GDM1 (cell line): ENCODE measurements around the gene EPN1.
"Not testable (repeated sequence)": the region's sequence is repeated elsewhere in the genome, so short reads cannot be mapped to it uniquely, and the experiment has no call there.

ENCODE experiments used
- DNase-seq: peaks from one replicate; lab custom pipeline; 2025; lab: John Stamatoyannopoulos, UW

The EPN1 gene

DNA sequence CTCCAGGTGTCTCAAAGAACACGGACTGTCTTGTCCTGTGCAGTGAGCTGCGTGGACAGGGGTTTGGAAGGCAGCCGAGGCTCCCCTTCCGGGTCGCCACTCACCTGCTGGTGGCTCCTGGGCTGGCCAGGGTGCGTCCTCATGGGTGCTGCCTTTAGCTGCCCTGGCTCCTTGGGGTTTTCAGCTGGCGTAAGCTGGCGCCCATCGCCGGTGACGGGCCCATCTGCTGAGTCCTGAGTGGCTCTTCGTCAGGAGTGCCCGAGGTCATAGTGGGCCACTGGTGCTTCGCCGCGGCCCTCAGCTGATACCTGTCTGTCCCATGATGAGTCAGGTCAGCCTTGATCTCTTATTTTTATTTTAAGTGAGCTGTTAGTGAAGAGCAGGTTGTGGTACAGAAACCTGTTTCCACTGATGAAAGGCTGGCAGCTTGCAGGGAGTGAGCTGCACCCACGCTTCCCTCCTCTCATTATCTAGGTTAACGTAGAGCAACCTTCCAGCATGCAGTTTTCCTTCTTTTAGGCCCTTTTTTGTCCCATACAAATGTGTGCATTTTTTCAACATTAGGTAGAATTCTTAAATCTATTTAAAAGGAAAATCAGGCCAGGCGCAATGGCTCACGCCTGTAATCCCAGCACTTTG lies 18.4 kb downstream of the EPN1 start:
- no peak for DNase-seq

DNA sequence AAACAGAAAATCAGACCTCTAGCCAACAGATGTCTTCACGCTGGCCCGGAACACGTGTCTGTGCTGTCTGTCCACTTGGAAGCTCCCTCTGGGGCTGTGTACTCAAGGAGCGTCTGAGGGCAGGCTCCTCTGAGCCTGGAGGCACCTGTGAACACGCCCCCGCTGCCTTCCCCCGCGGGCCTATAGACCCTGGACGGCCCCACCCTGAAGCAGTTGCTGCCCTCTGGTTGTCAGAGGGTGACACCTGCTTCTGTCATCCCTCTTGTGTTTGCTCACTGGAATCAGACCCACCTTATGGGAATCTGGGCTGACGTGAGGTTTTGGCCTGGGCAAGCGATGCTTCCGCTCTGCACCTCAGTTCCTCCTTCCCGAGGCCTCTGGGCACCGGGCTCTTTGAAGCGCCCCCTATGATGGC lies 19.2 kb downstream of the EPN1 start:
- DNase-seq: no peak

DNA sequence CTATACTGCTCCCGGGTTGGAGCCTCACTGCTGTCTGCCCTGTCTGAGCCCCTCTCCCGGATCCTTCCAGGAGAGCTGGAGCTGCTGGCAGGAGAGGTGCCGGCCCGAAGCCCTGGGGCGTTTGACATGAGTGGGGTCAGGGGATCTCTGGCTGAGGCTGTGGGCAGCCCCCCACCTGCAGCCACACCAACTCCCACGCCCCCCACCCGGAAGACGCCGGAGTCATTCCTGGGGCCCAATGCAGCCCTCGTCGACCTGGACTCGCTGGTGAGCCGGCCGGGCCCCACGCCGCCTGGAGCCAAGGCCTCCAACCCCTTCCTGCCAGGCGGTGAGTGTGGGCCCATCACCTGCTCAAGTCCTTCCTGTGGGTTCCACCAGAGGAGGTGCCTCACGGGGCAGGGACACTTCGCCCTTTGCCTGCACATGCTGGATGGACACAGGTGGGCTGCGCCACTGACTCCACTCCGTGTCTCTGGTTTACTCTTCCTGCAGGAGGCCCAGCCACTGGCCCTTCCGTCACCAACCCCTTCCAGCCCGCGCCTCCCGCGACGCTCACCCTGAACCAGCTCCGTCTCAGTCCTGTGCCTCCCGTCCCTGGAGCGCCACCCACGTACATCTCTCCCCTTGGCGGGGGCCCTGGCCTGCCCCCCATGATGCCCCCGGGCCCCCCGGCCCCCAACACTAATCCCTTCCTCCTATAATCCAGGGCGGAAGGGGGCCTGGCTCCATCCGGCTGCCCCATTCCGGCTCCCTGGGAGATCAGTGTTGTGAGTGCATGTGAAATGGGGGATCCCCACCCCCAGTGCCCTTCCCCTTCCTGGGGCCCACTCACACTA lies 19.8 kb downstream of the EPN1 start:
- DNase-seq: no peak

DNA sequence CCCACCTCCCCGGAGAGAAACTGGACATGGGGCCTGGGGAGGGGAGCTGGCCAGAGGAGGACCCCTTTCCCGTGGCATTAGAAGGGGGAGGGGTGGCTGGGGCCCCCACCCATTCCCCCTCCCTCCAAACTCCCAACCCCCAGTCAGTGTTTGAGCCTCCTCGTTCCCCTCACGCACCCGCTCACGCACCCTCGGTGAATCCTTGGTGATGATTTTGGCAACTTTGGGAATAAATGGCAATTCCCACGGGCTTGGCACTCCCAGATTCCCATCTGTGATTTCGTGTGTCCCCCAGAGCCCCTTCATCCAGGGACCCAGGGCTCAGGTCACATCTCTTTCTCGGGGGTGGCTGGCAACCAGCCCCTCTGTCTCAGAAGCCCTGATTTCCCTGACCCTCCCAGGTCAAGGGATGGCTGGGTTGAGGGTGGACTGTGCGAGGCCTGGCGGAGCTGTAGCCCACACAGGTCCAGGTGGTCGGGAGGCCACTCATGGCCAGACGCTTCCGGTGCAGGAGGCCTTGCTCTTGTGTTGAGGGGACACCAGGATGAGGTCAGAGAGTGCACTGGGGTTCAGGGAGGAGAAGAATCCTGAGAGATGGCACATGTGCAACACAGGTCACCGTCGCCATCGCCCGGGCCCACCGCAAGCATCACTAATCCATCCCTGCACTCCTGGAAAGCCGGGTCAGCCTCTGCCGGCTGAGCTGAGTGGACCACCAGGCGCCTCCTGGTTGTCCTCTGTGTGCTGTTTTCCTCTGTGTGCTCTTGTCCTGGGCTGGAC lies 20.7 kb downstream of the EPN1 start:
- DNase-seq: no peak

DNA sequence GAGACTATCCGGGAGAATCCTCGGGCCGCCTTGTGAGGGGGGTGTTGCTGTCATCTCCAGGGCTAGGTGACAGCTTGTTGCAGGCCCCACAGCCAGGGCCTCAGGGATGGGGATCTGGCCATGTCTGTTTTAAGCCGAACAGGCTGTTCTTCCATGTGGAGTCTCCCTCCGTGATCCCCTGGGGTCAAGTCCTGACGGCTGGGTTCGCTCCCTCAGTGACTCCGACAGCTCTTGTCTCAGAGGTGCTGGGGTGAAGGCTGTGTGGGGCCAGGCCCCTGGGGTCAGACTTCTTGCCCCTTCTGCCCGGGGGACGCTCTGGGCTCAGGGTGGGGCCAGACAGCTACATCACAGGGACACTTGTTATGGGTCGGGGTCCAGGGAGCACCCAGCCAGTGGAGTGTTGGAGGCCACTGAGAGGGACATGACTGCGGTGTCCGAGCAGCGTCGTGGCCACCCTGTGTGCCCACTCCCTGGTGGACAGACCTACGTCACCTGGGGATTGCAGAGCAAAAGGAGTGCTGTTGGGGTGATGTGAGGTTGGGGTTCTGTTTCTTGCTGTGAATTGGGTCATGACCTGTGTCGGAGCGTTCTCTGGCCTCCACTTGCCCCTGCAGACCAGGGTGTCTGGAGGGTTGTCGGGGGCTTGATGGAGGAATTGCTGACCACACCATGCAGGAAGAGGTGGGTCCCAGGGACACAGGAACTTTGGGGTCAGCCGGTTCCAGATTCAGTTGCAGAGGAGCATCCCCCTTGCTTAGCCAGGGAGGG lies 21.5 kb downstream of the EPN1 start:
- DNase-seq: no peak

DNA sequence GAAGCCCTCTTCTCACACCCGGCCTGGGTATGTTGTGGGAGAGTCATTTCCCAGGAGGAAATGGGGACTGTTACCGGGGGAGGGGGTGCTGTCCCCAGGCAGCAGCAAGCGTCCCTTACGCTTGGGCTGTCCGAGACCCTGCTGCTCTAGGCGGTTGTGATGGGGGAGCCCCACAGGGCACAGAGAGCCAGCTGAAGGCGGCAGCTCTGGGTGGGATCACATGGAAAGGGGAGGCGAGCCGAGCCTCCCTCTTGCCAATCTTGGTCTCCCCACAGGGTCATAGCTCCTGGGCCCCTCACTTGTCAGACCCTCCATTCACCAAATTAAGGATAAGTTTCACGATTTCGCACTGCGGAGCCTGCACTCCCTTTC lies 22.0 kb downstream of the EPN1 start:
- DNase-seq: no peak

DNA sequence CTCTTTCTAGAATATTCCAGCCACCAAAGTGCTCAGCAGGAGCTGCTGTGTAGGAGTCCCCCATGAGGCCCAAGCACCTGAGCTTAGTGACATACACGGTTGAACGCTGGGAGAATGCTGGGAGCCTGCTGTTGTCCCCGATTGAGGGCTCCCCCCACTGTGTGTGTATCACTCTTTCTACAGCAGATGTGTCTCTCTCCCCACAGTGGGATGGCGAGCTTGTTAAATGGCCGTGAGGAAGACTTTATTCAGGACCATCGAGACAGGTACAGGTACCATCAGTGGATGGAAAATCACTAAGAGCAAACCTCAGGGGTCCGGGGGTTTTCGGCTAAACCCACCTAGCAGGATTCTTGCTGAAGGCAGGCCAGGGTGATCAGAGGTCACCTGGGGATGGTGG lies 22.7 kb downstream of the EPN1 start:
- no peak for DNase-seq

DNA sequence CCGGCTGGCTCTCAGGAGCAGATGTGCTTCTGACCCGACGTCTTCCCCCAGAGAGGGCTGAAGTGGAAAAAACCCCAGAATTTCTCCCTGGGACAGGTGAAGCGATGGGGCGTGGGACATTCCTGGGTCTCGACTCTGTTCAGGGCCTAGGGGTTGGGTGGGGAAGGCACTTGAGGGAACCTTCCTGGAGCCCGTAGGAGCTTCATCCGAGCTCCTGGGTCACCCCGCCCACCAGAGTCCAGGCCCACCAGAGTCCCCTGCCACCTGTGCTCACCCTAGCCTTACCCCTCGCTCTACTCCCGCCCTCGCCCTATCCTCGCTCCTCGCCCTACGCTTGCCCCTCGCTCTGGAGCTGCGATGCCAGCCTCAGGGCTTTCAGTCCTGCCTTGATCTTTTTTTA lies 23.2 kb downstream of the EPN1 start:
- DNase-seq: no peak

DNA sequence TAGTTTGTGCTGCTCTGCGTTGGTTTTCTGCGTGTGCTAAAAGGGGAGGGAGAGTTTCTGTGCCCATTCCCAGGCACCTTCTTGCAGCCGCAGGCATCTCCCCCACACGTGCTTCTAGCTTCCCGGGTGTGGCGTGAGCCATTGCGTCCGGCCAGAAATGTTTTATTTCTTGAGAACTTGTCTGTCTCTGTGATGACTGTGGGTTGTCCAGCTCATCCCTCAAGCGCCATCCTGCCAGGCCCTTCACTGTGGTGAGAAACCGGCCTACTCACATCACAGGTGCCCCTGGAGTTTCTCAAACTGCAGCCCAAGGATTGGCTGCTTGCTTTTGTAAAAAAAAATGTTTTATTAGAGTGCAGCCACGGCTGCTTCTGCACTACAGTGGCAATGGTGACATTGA lies 24.2 kb downstream of the EPN1 start:
- no peak for DNase-seq

DNA sequence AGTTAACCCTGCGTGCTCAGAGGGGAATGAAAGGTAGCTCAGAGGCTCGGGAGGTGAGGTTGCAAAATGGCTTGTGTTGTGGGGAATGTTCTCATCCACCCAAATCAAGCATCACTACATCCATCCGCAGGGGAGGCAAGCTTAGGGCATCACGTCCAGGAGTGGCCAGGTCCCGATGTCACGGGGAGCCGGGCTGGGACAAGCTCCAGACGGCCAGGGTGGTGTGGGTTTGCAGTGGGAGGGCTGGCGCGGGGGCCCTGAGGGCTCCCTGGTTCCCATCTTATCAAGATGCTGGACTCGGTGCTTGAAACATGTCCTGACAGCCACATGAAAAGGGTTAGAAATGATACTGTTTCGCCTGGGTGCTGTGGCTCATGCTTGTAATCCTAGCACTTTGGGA lies 25.8 kb downstream of the EPN1 start:
- no peak for DNase-seq

DNA sequence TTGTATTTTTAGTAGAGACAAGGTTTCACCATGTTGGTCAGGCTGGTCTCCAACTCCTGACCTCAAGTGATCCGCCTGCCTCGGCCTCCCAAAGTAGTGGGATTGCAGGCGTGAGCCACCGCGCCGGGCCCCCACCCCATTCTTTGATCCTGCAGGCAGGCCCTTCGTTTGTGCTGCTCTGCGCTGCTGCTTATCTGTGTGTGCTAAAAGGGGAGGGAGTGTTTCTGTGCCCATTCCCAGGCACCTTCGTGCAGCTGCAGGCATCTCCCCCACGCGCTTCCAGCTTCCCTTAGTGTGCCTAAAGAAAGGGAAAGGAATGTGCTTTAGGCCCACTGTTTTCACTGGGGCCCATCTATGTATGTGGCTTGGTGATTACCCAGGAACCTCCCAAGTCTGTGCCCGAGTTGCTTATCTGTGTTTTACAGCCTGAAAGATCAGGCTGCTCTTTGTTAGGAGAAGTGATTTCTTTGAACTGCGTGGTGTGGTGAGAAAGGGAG lies 27.2 kb downstream of the EPN1 start:
- no peak for DNase-seq

DNA sequence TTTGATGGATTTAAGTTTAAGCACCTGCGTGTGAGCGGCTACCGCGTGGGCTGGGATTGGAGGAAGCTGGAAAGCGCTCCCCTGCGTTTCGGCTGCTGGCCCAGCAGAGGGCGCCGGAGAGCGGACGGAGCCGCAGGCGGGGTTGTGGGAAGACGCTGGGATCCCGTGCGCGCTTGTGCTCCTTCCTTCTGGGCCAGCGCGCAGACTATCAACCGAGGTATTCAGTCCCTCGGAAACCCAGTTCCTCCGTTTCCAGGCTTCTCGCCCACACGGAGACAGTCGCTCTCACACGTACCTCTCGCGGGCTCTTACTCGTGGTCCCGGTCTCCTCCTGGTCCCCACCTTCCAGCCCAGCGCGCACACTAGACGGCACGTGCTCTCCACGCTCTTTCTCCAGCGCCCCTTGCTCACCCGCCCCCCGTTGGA lies 28.8 kb downstream of the EPN1 start:
- DNase-seq: no peak

DNA sequence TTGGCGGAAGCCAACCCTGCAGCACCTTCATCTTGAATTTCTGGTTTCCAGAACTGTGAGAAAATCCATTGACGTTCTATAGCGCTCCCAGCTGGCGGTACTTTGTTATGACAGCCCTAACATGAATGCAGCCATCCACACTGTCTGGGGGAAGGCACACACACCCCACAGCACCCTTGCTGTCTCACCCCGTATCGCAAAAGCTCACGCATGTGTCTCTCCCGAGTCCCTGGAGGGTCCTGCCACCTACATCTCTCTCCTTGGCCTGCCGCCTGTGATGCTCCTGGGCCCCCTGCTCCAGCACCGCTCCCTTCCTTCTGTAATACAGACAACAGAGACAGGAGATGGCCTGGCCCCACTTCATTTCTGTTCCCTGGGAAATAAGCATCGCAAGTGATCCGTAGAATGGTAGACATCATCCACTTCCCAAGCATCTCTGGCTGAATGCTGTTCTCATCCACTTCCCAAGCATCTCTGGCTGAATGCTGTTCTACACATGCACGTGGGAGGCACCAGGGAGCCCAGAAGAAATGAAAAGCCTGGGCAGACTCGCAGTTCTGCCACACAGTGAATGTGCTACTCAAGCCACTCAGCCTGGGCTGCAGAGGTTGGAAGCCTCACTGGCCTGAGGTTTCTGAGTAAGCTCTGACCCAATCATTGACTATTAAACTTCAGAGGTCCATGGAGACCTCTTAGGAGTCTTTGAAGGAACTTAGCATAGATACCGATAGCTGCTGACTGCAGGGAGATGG lies 29.6 kb downstream of the EPN1 start:
- DNase-seq: no peak

DNA sequence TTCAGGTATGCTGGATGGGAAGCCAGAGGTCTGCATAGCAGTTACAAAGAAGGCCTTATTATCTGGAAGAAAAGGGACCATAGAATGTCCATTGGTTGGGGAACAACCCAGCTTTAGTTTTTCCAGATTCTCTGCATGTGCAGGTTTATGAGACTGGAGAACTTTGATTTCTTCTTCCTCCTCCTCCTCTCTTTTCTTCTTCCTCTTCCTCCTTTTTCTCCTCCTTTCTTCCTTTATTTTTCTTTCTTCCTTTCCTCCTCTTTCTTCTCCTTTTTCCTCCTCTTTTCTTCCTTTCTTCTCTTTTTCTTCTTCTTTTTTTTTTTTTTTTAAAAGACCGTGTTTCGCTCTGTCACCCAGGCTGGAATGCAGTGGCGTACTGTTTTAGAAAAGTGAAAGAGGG lies 30.9 kb downstream of the EPN1 start:
- no peak for DNase-seq

DNA sequence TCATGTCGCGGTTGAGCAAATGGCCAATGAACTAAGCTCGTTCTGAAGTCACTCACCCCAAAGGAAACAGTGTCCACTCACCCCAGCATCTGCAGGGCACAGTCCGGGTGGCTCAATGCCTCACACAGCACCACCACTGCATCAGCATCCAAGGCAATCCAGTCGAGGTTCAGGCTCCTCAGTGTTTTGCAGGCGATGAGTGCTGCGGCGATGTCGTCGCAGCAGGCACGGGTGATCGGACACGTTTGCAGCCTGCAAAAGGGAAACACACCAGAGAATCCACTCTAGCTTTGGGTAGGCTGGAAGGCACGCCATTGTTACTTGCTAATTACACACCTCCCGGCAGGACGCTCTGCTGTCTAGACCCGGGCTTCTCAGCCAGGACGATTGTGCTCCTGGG lies 36.7 kb downstream of the EPN1 start:
- DNase-seq: no peak

DNA sequence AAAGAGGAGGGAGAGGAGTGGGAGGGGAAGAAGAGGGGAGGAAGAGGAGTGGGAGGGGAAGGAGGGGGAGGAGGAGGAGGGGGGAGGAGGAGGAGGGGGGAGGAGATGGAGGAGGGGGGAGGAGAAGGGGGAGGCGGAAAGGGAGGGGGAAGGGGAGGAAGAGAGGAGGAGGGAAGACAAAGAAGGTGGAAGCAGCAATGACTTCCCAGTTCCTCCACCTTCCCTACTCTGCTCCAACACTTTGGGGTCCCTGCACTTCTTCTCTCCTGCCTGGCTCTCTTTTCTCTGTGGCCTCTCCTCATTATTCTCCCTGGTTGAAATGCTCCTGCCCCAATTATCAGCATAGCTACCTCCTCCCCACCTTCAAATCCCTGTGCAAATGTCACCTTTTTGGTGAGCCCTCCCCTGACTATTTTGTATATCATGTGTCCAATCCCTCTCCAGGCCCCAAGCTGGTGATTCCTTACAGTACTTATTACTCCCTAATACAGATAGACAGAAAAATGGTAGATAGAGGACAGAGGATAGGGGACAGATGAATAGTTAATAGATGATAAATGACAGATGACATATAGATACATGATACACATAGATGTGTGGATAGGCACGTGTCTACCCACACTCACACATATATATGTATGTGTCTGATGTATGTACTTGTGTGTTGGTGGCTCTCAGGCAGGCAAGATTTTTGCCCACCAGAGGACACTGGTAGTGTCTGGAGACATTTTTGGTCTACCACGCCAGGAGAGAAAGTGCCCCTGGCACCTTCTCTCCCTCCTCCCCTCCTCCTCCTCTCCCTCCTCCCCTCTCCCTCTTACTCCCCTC lies 38.0 kb downstream of the EPN1 start:
- no peak for DNase-seq

DNA sequence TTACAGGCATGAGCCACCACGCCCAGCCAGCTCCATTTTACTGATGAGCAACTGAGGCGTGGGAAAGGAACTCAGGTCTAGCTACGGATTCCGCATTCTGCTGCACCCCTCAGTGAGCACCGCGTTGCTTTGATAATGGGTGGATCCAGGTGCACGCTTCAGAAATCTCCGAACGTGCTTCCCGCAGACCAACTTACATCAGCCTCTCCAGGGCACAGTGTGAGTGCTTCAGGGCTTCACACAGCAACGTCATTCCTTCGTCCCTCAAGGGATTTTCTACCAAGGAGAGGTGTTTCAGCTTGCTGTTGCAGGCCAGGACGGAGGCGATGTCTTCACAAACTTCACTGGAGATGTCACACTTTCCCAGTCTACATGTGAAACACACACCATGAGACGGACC lies 41.5 kb downstream of the EPN1 start:
- DNase-seq: no peak

DNA sequence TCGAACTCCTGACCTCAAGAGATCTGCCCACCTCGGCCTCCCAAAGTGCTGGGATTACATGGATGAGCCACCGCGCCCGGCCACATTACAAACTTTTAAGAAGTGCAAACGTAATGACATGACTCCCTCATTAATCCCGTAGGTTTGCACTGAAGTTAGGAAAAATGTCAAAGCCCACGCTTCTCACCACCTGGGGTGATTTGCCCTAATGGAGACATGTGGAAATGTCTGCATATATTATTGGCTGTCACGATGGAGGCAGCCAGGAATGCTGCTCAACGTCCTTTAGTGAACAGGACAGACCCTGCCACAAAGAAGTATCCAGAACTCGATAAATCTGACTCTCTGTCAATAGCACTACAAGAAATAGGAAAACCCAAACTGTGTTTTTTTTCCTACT lies 42.2 kb downstream of the EPN1 start:
- DNase-seq: no peak

DNA sequence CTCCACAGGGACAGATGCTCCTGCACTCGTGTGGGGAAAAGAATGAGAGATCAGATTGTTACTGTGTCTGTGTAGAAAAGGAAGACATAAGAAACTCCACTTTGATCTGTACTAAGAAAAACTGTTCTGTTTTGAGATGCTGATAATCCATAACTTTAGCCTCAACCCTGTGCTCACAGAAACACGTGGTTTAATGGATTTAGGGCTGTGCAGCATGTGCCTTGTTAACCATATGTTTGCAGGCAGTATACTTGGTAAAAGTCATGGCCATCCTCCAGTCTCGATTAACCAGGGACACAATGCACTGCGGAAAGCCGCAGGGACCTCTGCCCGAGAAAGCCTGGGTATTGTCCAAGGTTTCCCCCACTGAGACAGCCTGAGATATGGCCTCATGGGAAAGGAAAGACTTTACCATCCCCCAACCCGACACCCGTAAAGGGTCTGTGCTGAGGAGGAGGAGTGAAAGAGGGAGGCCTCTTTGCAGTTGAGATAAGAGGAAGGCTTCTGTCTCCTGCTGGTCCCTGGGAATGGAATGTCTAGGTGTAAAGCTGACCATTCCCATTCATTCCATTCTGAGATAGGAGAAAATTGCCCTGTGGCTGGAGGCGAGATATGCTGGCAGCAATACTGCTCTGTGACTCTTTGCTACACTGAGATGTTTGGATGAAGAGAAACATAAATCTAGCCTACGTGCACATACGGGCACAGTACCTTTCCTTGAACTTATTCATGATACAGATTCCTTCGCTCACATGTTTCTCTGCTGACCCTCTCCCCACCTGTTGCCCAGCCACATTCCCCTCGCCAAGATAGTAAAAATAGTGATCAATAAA lies 43.1 kb downstream of the EPN1 start:
- DNase-seq: not testable (repeated sequence)
